ENCODE measurements around the gene BAX.

DNA sequence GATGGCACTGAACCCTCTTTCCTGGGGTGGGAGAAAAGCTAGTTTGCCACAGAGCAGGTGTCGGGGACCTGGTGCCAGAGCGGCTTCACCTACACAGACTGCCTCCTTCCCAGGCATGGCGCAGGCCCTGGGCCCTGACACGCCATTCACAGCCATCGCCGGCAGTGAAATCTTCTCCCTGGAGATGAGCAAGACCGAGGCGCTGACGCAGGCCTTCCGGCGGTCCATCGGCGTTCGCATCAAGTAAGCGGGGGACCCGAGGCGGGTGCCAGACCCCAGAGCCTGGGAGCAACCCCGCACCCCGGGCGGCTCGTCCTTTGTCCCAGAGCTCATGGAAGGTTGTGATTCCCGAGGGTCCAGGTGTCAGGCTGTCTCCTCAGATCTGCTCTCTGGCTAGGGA, 52.2 kb downstream of the BAX start:
- TF ChIP-seq, protein P1, sequence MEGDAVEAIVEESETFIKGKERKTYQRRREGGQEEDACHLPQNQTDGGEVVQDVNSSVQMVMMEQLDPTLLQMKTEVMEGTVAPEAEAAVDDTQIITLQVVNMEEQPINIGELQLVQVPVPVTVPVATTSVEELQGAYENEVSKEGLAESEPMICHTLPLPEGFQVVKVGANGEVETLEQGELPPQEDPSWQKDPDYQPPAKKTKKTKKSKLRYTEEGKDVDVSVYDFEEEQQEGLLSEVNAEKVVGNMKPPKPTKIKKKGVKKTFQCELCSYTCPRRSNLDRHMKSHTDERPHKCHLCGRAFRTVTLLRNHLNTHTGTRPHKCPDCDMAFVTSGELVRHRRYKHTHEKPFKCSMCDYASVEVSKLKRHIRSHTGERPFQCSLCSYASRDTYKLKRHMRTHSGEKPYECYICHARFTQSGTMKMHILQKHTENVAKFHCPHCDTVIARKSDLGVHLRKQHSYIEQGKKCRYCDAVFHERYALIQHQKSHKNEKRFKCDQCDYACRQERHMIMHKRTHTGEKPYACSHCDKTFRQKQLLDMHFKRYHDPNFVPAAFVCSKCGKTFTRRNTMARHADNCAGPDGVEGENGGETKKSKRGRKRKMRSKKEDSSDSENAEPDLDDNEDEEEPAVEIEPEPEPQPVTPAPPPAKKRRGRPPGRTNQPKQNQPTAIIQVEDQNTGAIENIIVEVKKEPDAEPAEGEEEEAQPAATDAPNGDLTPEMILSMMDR (IDR thresholded peaks at IDR 0.05) = no peak
- no peak for TF ChIP-seq POLR2A (IDR thresholded peaks at IDR 0.05)

Data from esophagus squamous epithelium (tissue), 4 donors.